Measurements from ENCODE around the gene ZNF280C. TPM values are rescaled to one million over a fixed set of nuclear protein-coding genes. Genes with fewer than 3 reads are reported as not detected.
"Not testable (repeated sequence)": the region's sequence is repeated elsewhere in the genome, so short reads cannot be mapped to it uniquely, and the experiment has no call there.

ZNF280C gene
- total and polyA plus RNA-seq, 8 donors, result 0.61 to 17.5 (median 2.3) TPM

GRCh38 chrX:130247996-130248395 is 20.7 kb downstream of the ZNF280C start:
- Histone ChIP-seq H3K27me3 (no peaks in the 10 kb centered on the region), H3K4me3 (no peak overlapping the region), H3K27ac (no peak overlapping the region), H3K4me1 (no peaks in the 10 kb centered on the region), H3K36me3 (peaks cover 0 to 8% (median 5%) of the 10 kb centered on the region in 4 donors), H3K9me3 (peaks cover 0 to 3% (median 0%) of the 10 kb centered on the region in 4 donors)
- TF ChIP-seq EP300 (IDR thresholded peaks at IDR 0.05) (no peak), POLR2A (IDR thresholded peaks at IDR 0.05) (no peak)
- intact Hi-C loops (cut with DNase I; ENCODE audit: low total_unique reads), result no loop called here
- WGBS, 5 donors, result 79 to 99% (median 92%) methylated on average over 5 to 6 of the region's 6 CpGs
- no peak for DNase-seq

GRCh38 chrX:130246084-130246483 is 22.6 kb downstream of the ZNF280C start:
- Histone ChIP-seq H3K27me3 (no peaks in the 10 kb centered on the region), H3K27ac (no peak overlapping the region), H3K4me3 (no peak overlapping the region), H3K4me1 (no peaks in the 10 kb centered on the region), H3K9me3 (no peaks in the 10 kb centered on the region), H3K36me3 (peaks cover 0 to 27% (median 24%) of the 10 kb centered on the region in 4 donors)
- intact Hi-C loops (cut with DNase I; ENCODE audit: low total_unique reads), result no loop called here
- 71 to 100% (median 91%) methylated on average over 2 of the region's 2 CpGs for WGBS, 5 donors
- no peak for TF ChIP-seq EP300 (IDR thresholded peaks at IDR 0.05)
- no peak for TF ChIP-seq POLR2A (IDR thresholded peaks at IDR 0.05)
- TF ChIP-seq CTCF (IDR thresholded peaks at IDR 0.05), result no peak
- no peak for TF ChIP-seq POLR2AphosphoS5 (IDR thresholded peaks at IDR 0.05)
- no peak for DNase-seq

DNA sequence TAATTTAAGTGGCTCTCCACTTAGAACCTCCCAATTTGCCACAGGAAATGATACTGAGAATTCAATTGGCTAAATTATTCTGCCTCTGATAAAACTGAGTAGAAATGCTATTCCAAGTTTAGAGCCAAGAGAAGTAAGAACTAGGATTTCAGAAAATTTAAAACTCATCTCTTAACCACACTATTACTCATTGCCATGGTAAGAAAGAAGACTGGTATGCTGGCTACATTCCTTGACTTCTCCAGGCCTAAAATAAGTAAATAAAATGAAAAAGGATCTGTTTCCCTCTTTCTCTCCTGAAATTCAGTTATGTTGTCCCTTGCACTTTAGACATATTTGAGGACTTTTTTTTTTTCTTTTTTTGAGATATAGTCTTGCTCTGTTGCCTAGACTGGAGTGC is 23.3 kb downstream of the ZNF280C start:
- Histone ChIP-seq H3K9me3 (no peaks in the 10 kb centered on the region), H3K36me3 (peaks cover 0 to 28% (median 24%) of the 10 kb centered on the region in 4 donors), H3K4me3 (no peak overlapping the region), H3K4me1 (no peaks in the 10 kb centered on the region), H3K27me3 (no peaks in the 10 kb centered on the region), H3K27ac (no peak overlapping the region)
- no peak for TF ChIP-seq CTCF (IDR thresholded peaks at IDR 0.05)
- TF ChIP-seq POLR2AphosphoS5 (IDR thresholded peaks at IDR 0.05), result no peak
- DNase-seq, result no peak
- intact Hi-C loops (cut with DNase I; ENCODE audit: low total_unique reads), result no loop called here

GRCh38 chrX:130231184-130231583 is 37.5 kb downstream of the ZNF280C start:
- H3K4me1 ChIP-seq; intact Hi-C loops (cut with DNase I; ENCODE audit: low total_unique reads); DNase-seq: not testable (repeated sequence)

DNA sequence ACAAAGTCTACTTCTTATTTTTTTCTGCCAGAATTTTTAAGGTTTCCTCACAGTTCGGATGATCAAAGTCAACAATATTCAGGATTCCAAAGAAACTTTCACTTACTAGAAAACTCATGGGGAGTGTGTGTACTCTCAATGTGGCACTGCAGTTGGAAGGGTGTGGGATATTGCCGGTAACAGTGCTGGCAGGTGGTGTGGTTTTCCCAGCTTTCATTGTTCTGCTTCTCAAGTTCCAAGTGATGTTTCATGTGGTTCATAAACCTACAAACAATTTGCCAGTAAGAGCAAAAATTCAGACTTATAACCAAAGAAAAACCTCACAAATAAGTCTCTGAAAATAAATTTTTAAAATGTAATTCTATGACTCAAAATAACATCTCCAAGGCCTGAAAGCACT is 39.8 kb downstream of the ZNF280C start:
- DNase-seq, result no peak
- H3K4me3 ChIP-seq, result no peak overlapping the region
- no peaks in the 10 kb centered on the region for H3K27me3 ChIP-seq
- intact Hi-C loops (cut with DNase I; ENCODE audit: low total_unique reads), result no loop called here
- no peak overlapping the region for H3K27ac ChIP-seq
- H3K9me3 ChIP-seq, result no peaks in the 10 kb centered on the region
- WGBS, 5 donors, result 82 to 91% (median 89%) methylated on average over 2 of the region's 2 CpGs
- TF ChIP-seq POLR2AphosphoS5 (IDR thresholded peaks at IDR 0.05), result no peak
- TF ChIP-seq CTCF (IDR thresholded peaks at IDR 0.05), result no peak
- TF ChIP-seq EP300 (IDR thresholded peaks at IDR 0.05), result no peak
- TF ChIP-seq POLR2A (IDR thresholded peaks at IDR 0.05), result no peak
- peaks cover 0 to 26% (median 14%) of the 10 kb centered on the region in 4 donors for H3K36me3 ChIP-seq
- H3K4me1 ChIP-seq, result no peaks in the 10 kb centered on the region

More at GRCh38 chrX:130231184-130231583, 37.5 kb downstream of the ZNF280C start:
- H3K9me3 ChIP-seq, H3K27me3 ChIP-seq, H3K27ac ChIP-seq, H3K4me3 ChIP-seq: not testable (repeated sequence)
- H3K36me3 ChIP-seq, result peaks cover 0 to 32% (median 22%) of the 10 kb centered on the region in 4 donors
- 81 to 98% (median 97%) methylated on average over 4 of the region's 4 CpGs for WGBS, 5 donors
